HG02852 (cell line): ENCODE measurements around the gene NOTCH4.
A peak's percentile ranks its signal among the peaks of the same experiment; 100 is the strongest.
"Not testable (repeated sequence)": the region's sequence is repeated elsewhere in the genome, so short reads cannot be mapped to it uniquely, and the experiment has no call there.

Experiments
- ATAC-seq: cut with Tn5 transposase; IDR thresholded peaks from one replicate; pipeline ENCODE4 v1.9.1; 2021; ENCODE audit warnings: mild to moderate bottlenecking, moderate library complexity; ENCODE audit not compliant: unreplicated experiment

Gene NOTCH4

GRCh38 chr6:32194825-32195651 is 28.8 kb downstream of the NOTCH4 start:
- peak; percentile 71 for ATAC-seq

- no peak for ATAC-seq
Observed at GRCh38 chr6:32194388-32194787, 29.5 kb downstream of the NOTCH4 start.

- ATAC-seq, result not testable (repeated sequence)
Observed at GRCh38 chr6:32193096-32193495, 30.8 kb downstream of the NOTCH4 start.

GRCh38 chr6:32192608-32193039 is 31.2 kb downstream of the NOTCH4 start, which contains the start of gene GPSM3:
GPSM3 (minus strand) TSS chr6:32192643; CDS start chr6:32192513, 130 bp downstream.
- ATAC-seq, result no peak

- no peak for ATAC-seq
Observed at GRCh38 chr6:32191696-32192607, 31.9 kb downstream of the NOTCH4 start.

- no peak for ATAC-seq
Observed at GRCh38 chr6:32190911-32191677, 32.8 kb downstream of the NOTCH4 start.

GRCh38 chr6:32190054-32190851 is 33.6 kb downstream of the NOTCH4 start, which contains the start of gene PBX2:
PBX2 (minus strand) TSS chr6:32190202; CDS start chr6:32189915, 287 bp downstream.
- ATAC-seq, result peak; percentile 46

GRCh38 chr6:32189742-32190053 is 34.2 kb downstream of the NOTCH4 start:
- no peak for ATAC-seq

GRCh38 chr6:32189069-32189741 is 34.7 kb downstream of the NOTCH4 start:
- no peak for ATAC-seq

GRCh38 chr6:32188381-32189068 is 35.3 kb downstream of the NOTCH4 start:
- no peak for ATAC-seq

- ATAC-seq, result not testable (repeated sequence)
Observed at GRCh38 chr6:32187725-32188380, 36.0 kb downstream of the NOTCH4 start.

GRCh38 chr6:32187009-32187709 is 36.7 kb downstream of the NOTCH4 start:
- no peak for ATAC-seq

GRCh38 chr6:32186151-32186840 is 37.6 kb downstream of the NOTCH4 start:
- not testable (repeated sequence) for ATAC-seq

- ATAC-seq, result not testable (repeated sequence)
Observed at GRCh38 chr6:32185681-32186131, 38.2 kb downstream of the NOTCH4 start.

GRCh38 chr6:32184084-32184640 is 39.7 kb downstream of the NOTCH4 start, which contains the start of gene AGER:
AGER (minus strand) TSS chr6:32184253; CDS start chr6:32184222, 31 bp downstream.
- ATAC-seq, result no peak

GRCh38 chr6:32183483-32184083 is 40.3 kb downstream of the NOTCH4 start:
- ATAC-seq, result no peak
